Hepatocyte (in vitro differentiated cells): Measurements from ENCODE around the gene INSIG1. TPM values are rescaled to one million over a fixed set of nuclear protein-coding genes. Genes with fewer than 3 reads are reported as not detected.

Experiments used
- DNase-seq: peaks from one replicate; pipeline ENCODE4 v3.0.0-alpha.2; 2016; ENCODE audit warnings: low spot score
- H2AFZ ChIP-seq: fragments of 200-600 bp; sonication (generic); 2 replicates; pipeline ENCODE4 v1.6.0; 2016; ENCODE audit warnings: antibody characterized with exemption, mild to moderate bottlenecking
- H3K27ac ChIP-seq: fragments of 200-600 bp; sonication (generic); 2 replicates; pipeline ENCODE4 v1.5.1; 2016; ENCODE audit warnings: mild to moderate bottlenecking
- H3K27me3 ChIP-seq: fragments of 200-600 bp; sonication (generic); 2 replicates; pipeline ENCODE4 v1.6.1; 2016
- H3K36me3 ChIP-seq: fragments of 200-600 bp; sonication (generic); replicated peaks from 2 replicates; pipeline ENCODE4 v1.5.1; 2016; ENCODE audit warnings: low read depth; ENCODE audit not compliant: insufficient read depth
- H3K4me1 ChIP-seq: fragments of 200-600 bp; sonication (generic); 2 replicates; pipeline ENCODE4 v1.5.1; 2016; ENCODE audit warnings: mild to moderate bottlenecking, moderate library complexity; ENCODE audit not compliant: insufficient read depth
- H3K4me2 ChIP-seq: fragments of 200-600 bp; sonication (generic); 2 replicates; pipeline ENCODE4 v1.6.0; 2016
- H3K4me3 ChIP-seq: fragments of 200-600 bp; sonication (generic); 2 replicates; pipeline ENCODE4 v1.5.1; 2016; ENCODE audit warnings: mild to moderate bottlenecking
- H3K79me2 ChIP-seq: fragments of 200-600 bp; sonication (generic); 2 replicates; pipeline ENCODE4 v1.6.0; 2017; ENCODE audit warnings: mild to moderate bottlenecking
- H3K9me2 ChIP-seq: fragments of 200-600 bp; sonication (generic); replicated peaks from 2 replicates; pipeline ENCODE4 v1.6.0; 2017; ENCODE audit warnings: mild to moderate bottlenecking; ENCODE audit not compliant: insufficient read depth
- H3K9me3 ChIP-seq: fragments of 200-600 bp; sonication (generic); 2 replicates; pipeline ENCODE4 v1.5.1; 2016; ENCODE audit warnings: low read depth, mild to moderate bottlenecking
- H4K20me1 ChIP-seq: fragments of 200-600 bp; sonication (generic); 2 replicates; pipeline ENCODE4 v1.6.0; 2016; ENCODE audit warnings: mild to moderate bottlenecking; ENCODE audit not compliant: insufficient read depth, poor library complexity, severe bottlenecking
- EZH2 ChIP-seq: fragments of 200-600 bp; sonication (generic); IDR thresholded peaks from 2 replicates; pipeline ENCODE4 v1.6.1; 2016; ENCODE audit warnings: antibody characterized with exemption, mild to moderate bottlenecking, borderline replicate concordance
- EZH2phosphoT487 ChIP-seq: fragments of 200-600 bp; sonication (generic); IDR thresholded peaks from one replicate; pipeline ENCODE4 v1.6.1; 2018; ENCODE audit warnings: antibody characterized with exemption, mild to moderate bottlenecking, low read depth, moderate library complexity; ENCODE audit not compliant: unreplicated experiment, severe bottlenecking
- WGBS: methylation state at CpG from one replicate; pipeline ENCODE4 v1.1.6; 2016; ENCODE audit warnings: low lambda C conversion rate; ENCODE audit errors: missing lambda C conversion rate; 5-methylcytosine and 5-hydroxymethylcytosine counted together
- polyA plus RNA-seq: library from polyadenylated mRNA; unstranded; fragments of >200 nt; fragmentation: Nextera tagmentation; extraction: Ambion mirVana; gene quantifications from 2 replicates; pipeline ENCODE4 v1.2.1, GENCODE V29; 2016
- total RNA-seq: library from RNA; depleted of rRNA; stranded (reverse); fragments of >200 nt; gene quantifications from 2 replicates; pipeline ENCODE4 v1.2.3, GENCODE V29; 2014
- TF ChIP-seq, protein P1 (sequence below): fragments of 200-600 bp; sonication (generic); IDR thresholded peaks from 2 replicates; pipeline ENCODE4 v1.5.1; 2016; ENCODE audit warnings: antibody characterized with exemption, mild to moderate bottlenecking; ENCODE audit not compliant: poor library complexity

Gene INSIG1
- total and polyA plus RNA-seq, 2 experiments from 2014 or later = 196 to 305 TPM

- no peak overlapping the region for H3K4me2 ChIP-seq
- no peaks in the 10 kb centered on the region for H3K4me1 ChIP-seq
- H3K36me3 ChIP-seq = no peaks in the 10 kb centered on the region
- no peak for DNase-seq
- no peak overlapping the region for H3K4me3 ChIP-seq
- WGBS = 95% methylated on average over 26 of the region's 26 CpGs
- no peak overlapping the region for H2AFZ ChIP-seq
- no peaks in the 10 kb centered on the region for H3K9me2 ChIP-seq
- TF ChIP-seq, protein P1, sequence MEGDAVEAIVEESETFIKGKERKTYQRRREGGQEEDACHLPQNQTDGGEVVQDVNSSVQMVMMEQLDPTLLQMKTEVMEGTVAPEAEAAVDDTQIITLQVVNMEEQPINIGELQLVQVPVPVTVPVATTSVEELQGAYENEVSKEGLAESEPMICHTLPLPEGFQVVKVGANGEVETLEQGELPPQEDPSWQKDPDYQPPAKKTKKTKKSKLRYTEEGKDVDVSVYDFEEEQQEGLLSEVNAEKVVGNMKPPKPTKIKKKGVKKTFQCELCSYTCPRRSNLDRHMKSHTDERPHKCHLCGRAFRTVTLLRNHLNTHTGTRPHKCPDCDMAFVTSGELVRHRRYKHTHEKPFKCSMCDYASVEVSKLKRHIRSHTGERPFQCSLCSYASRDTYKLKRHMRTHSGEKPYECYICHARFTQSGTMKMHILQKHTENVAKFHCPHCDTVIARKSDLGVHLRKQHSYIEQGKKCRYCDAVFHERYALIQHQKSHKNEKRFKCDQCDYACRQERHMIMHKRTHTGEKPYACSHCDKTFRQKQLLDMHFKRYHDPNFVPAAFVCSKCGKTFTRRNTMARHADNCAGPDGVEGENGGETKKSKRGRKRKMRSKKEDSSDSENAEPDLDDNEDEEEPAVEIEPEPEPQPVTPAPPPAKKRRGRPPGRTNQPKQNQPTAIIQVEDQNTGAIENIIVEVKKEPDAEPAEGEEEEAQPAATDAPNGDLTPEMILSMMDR = no peak
- TF ChIP-seq EZH2 = no peak
- TF ChIP-seq EZH2phosphoT487 = no peak
- H3K79me2 ChIP-seq = no peaks in the 10 kb centered on the region
- H4K20me1 ChIP-seq = no peaks in the 10 kb centered on the region
- no peaks in the 10 kb centered on the region for H3K9me3 ChIP-seq
- no peak overlapping the region for H3K27ac ChIP-seq
- no peaks in the 10 kb centered on the region for H3K27me3 ChIP-seq
Measured at GRCh38 chr7:155287284-155287935, 10.3 kb upstream of the INSIG1 start.

DNA sequence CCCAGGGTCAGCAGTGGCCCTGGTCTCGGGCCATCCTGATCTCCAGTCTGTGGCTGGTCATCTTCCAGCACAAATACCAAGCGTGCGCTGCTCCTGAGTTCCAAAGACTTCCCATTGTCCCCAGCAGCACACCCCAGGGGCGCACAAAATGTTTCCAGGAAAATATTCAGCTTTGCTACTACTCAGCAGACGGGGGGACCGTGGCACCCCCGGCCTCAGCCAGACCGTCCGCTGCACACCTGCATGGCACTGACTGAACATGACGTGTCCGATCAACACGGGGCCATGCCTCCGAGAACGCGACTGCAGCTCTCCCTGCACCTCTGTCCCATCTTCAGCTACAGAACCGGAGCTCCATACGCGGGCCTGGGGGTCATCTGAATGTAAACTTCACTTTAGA, 9.6 kb upstream of the INSIG1 start:
- Histone ChIP-seq H3K4me1 (no peaks in the 10 kb centered on the region), H3K4me3 (no peak overlapping the region), H3K79me2 (no peaks in the 10 kb centered on the region), H3K27me3 (no peaks in the 10 kb centered on the region), H3K27ac (no peak overlapping the region), H3K9me3 (no peaks in the 10 kb centered on the region), H3K9me2 (no peaks in the 10 kb centered on the region), H3K4me2 (no peak overlapping the region), H4K20me1 (no peaks in the 10 kb centered on the region), H2AFZ (no peak overlapping the region), H3K36me3 (no peaks in the 10 kb centered on the region)
- DNase-seq = no peak
- TF ChIP-seq, protein P1 = no peak
- TF ChIP-seq EZH2phosphoT487 = no peak
- no peak for TF ChIP-seq EZH2
- WGBS = 96% methylated on average over 18 of the region's 18 CpGs

- no peaks in the 10 kb centered on the region for H3K27me3 ChIP-seq
Measured at GRCh38 chr7:155289107-155289506, 8.6 kb upstream of the INSIG1 start.

More at GRCh38 chr7:155289107-155289506, 8.6 kb upstream of the INSIG1 start:
- no peaks in the 10 kb centered on the region for H3K79me2 ChIP-seq
- no peak overlapping the region for H3K4me2 ChIP-seq
- no peak for DNase-seq
- H2AFZ ChIP-seq = no peak overlapping the region
- H3K9me2 ChIP-seq = no peaks in the 10 kb centered on the region
- no peak overlapping the region for H3K4me3 ChIP-seq
- H4K20me1 ChIP-seq = no peaks in the 10 kb centered on the region
- H3K27ac ChIP-seq = no peak overlapping the region
- TF ChIP-seq, protein P1 = no peak
- no peak for TF ChIP-seq EZH2
- H3K36me3 ChIP-seq = no peaks in the 10 kb centered on the region
- WGBS = 75% methylated on average over 7 of the region's 7 CpGs
- no peaks in the 10 kb centered on the region for H3K9me3 ChIP-seq
- no peaks in the 10 kb centered on the region for H3K4me1 ChIP-seq
